Mesenchymal stem cell (in vitro differentiated cells and primary cell): ENCODE data around the gene CDKN2B-AS1.

ENCODE experiments used
- DNase-seq: peaks from one replicate; pipeline ENCODE4 v3.0.0-alpha.2; 2013
- H2AFZ ChIP-seq: one replicate; pipeline ENCODE4 v1.6.1; 2013; ENCODE audit warnings: low read depth, mild to moderate bottlenecking, control low read depth, inconsistent platforms, low read length, moderate library complexity
- H2AK5ac ChIP-seq: 2 replicates; pipeline ENCODE4 v1.6.1; 2013; ENCODE audit warnings: low read length, moderate library complexity, mild to moderate bottlenecking, inconsistent platforms; ENCODE audit not compliant: severe bottlenecking
- H2BK120ac ChIP-seq: one replicate; pipeline ENCODE4 v1.6.1; 2013; ENCODE audit warnings: low read depth, mild to moderate bottlenecking, inconsistent platforms, low read length, moderate library complexity
- H2BK12ac ChIP-seq, 2 experiments: one replicate each; pipeline ENCODE4 v1.6.1; 2013; ENCODE audit warnings: inconsistent platforms in 2 of 2, low read length in 2 of 2, mild to moderate bottlenecking in 2 of 2, moderate library complexity in 2 of 2, control low read depth in 1 of 2
- H2BK15ac ChIP-seq: one replicate; pipeline ENCODE4 v1.6.1; 2013; ENCODE audit warnings: mild to moderate bottlenecking, low read depth, inconsistent platforms; ENCODE audit not compliant: poor library complexity, severe bottlenecking
- H2BK5ac ChIP-seq: 2 replicates; pipeline ENCODE4 v1.6.1; 2013; ENCODE audit warnings: low read depth, mild to moderate bottlenecking, low read length, control low read depth, inconsistent platforms; ENCODE audit not compliant: poor library complexity, severe bottlenecking
- H3K14ac ChIP-seq, 2 experiments: one replicate each; pipeline ENCODE4 v1.6.1; 2013; ENCODE audit warnings: inconsistent platforms in 2 of 2, low read length in 2 of 2, control low read depth in 1 of 2, mild to moderate bottlenecking in 1 of 2, moderate library complexity in 1 of 2
- H3K18ac ChIP-seq, 2 experiments: one replicate each; pipeline ENCODE4 v1.6.1; 2013; ENCODE audit warnings: inconsistent platforms in 2 of 2, low read length in 2 of 2, control low read depth in 1 of 2, low read depth in 1 of 2, mild to moderate bottlenecking in 1 of 2
- H3K23ac ChIP-seq, 2 experiments: one replicate each; pipeline ENCODE4 v1.6.1; 2013; ENCODE audit warnings: inconsistent platforms in 2 of 2, low read length in 2 of 2, mild to moderate bottlenecking in 2 of 2, moderate library complexity in 2 of 2, control low read depth in 1 of 2
- H3K27ac ChIP-seq: 2 replicates; pipeline ENCODE4 v1.5.1; 2013; ENCODE audit warnings: mild to moderate bottlenecking, moderate library complexity, low read length, control low read depth, inconsistent platforms; ENCODE audit not compliant: poor library complexity, severe bottlenecking
- H3K27me3 ChIP-seq, 2 experiments: 2 replicates each; pipeline versions ENCODE4 v1.6.1 to v1.7.0; 2013; ENCODE audit warnings: low read length in 2 of 2, mild to moderate bottlenecking in 2 of 2, moderate library complexity in 2 of 2, control low read depth in 1 of 2, inconsistent platforms in 1 of 2; ENCODE audit not compliant: control insufficient read depth in 1 of 2, insufficient read depth in 1 of 2
- H3K36me3 ChIP-seq, 2 experiments: 2 replicates each; pipeline versions ENCODE4 v1.6.1 to v1.7.0; 2013; ENCODE audit warnings: low read length in 2 of 2, control low read depth in 1 of 2, inconsistent platforms in 1 of 2, low read depth in 1 of 2, mild to moderate bottlenecking in 1 of 2; ENCODE audit not compliant: insufficient read depth in 2 of 2, control insufficient read depth in 1 of 2
- H3K4ac ChIP-seq, 2 experiments: one replicate each; pipeline ENCODE4 v1.6.1; 2013; ENCODE audit warnings: inconsistent platforms in 2 of 2, low read length in 2 of 2, mild to moderate bottlenecking in 2 of 2, moderate library complexity in 2 of 2, control low read depth in 1 of 2, low read depth in 1 of 2
- H3K4me1 ChIP-seq: 2 replicates; pipeline ENCODE4 v1.6.1; 2013; ENCODE audit warnings: low read depth, low read length, control low read depth; ENCODE audit not compliant: control insufficient read depth, insufficient read depth
- H3K4me2 ChIP-seq: 2 replicates; pipeline ENCODE4 v1.6.1; 2013; ENCODE audit warnings: low read length, mild to moderate bottlenecking, inconsistent platforms; ENCODE audit not compliant: poor library complexity, severe bottlenecking
- H3K4me3 ChIP-seq, 2 experiments: 2 replicates each; pipeline versions ENCODE4 v1.5.1 to v1.7.0; 2013; ENCODE audit warnings: low read length in 2 of 2, mild to moderate bottlenecking in 2 of 2, control low read depth in 1 of 2, low read depth in 1 of 2; ENCODE audit not compliant: insufficient read depth in 1 of 2
- H3K79me1 ChIP-seq: replicated peaks from 2 replicates; pipeline ENCODE4 v1.6.1; 2013; ENCODE audit warnings: mild to moderate bottlenecking, control low read depth, low read length, inconsistent platforms; ENCODE audit not compliant: poor library complexity, severe bottlenecking
- H3K9ac ChIP-seq: 2 replicates; pipeline ENCODE4 v1.7.0; 2013; ENCODE audit warnings: mild to moderate bottlenecking, low read length, moderate library complexity
- H3K9me3 ChIP-seq: 2 replicates; pipeline ENCODE4 v1.7.0; 2013; ENCODE audit warnings: mild to moderate bottlenecking, low read length; ENCODE audit not compliant: control insufficient read depth
- H4K8ac ChIP-seq: one replicate; pipeline ENCODE4 v1.6.1; 2013; ENCODE audit warnings: inconsistent platforms, mild to moderate bottlenecking, low read length, moderate library complexity
- H4K91ac ChIP-seq: one replicate; pipeline ENCODE4 v1.6.1; 2013; ENCODE audit warnings: mild to moderate bottlenecking, low read length, inconsistent platforms
- WGBS: methylation state at CpG from one replicate; pipeline ENCODE4 v1.1.7; 2013; ENCODE audit warnings: mixed read lengths; 5-methylcytosine and 5-hydroxymethylcytosine counted together

The CDKN2B-AS1 gene

GRCh38 chr9:22073349-22073748, 78.8 kb downstream of the CDKN2B-AS1 start:
- H3K79me1 ChIP-seq: no peaks in the 10 kb centered on the region
- no peak overlapping the region for H3K9ac ChIP-seq
- no peak for DNase-seq
- WGBS: no CpG with 5 or more reads among the region's 1 CpG
- H3K18ac ChIP-seq: no peak overlapping the region
- no peak overlapping the region for H3K4ac ChIP-seq
- no peak overlapping the region for H2AFZ ChIP-seq
- H4K91ac ChIP-seq: no peak overlapping the region
- H2BK15ac ChIP-seq: no peak overlapping the region
- H3K9me3 ChIP-seq: no peaks in the 10 kb centered on the region
- no peak overlapping the region for H2BK12ac ChIP-seq
- H3K14ac ChIP-seq: no peak overlapping the region
- H2AK5ac ChIP-seq: no peak overlapping the region
- no peaks in the 10 kb centered on the region for H3K27me3 ChIP-seq
- H3K4me1 ChIP-seq: no peaks in the 10 kb centered on the region
- H3K36me3 ChIP-seq: no peaks in the 10 kb centered on the region
- H3K4me2 ChIP-seq: no peak overlapping the region
- no peak overlapping the region for H2BK5ac ChIP-seq
- H2BK120ac ChIP-seq: no peak overlapping the region
- H3K4me3 ChIP-seq: no peak overlapping the region
- H4K8ac ChIP-seq: no peak overlapping the region
- no peak overlapping the region for H3K27ac ChIP-seq
- H3K23ac ChIP-seq: no peak overlapping the region

GRCh38 chr9:22078081-22078480, 83.5 kb downstream of the CDKN2B-AS1 start:
- Histone ChIP-seq H3K27ac (no peak overlapping the region), H3K36me3 (no peaks in the 10 kb centered on the region), H4K8ac (no peak overlapping the region), H2BK5ac (no peak overlapping the region), H3K9me3 (no peaks in the 10 kb centered on the region), H3K18ac (no peak overlapping the region), H3K23ac (no peak overlapping the region), H2AFZ (no peak overlapping the region), H4K91ac (no peak overlapping the region), H3K4me2 (no peak overlapping the region), H2BK12ac (no peak overlapping the region), H2AK5ac (no peak overlapping the region), H3K14ac (no peak overlapping the region), H2BK15ac (no peak overlapping the region), H3K4me1 (peaks cover 3% of the 10 kb centered on the region), H2BK120ac (no peak overlapping the region), H3K79me1 (no peaks in the 10 kb centered on the region), H3K27me3 (no peaks in the 10 kb centered on the region), H3K9ac (no peak overlapping the region), H3K4ac (no peak overlapping the region), H3K4me3 (no peak overlapping the region)
- WGBS: 97% methylated on average over 2 of the region's 3 CpGs
- no peak for DNase-seq

- peak overlapping the region in 1 of 2 experiments; percentile 38 for H3K4me3 ChIP-seq
- no peaks in the 10 kb centered on the region for H3K27me3 ChIP-seq
- peak overlapping the region; percentile 22 for H2AK5ac ChIP-seq
- H3K9me3 ChIP-seq: no peaks in the 10 kb centered on the region
- peak overlapping the region; percentile 66 for H3K9ac ChIP-seq
- peak overlapping the region; percentile 37 for H2BK120ac ChIP-seq
- no peak overlapping the region for H3K14ac ChIP-seq
- no peak overlapping the region for H2BK15ac ChIP-seq
- H3K36me3 ChIP-seq: no peaks in the 10 kb centered on the region
- H3K23ac ChIP-seq: no peak overlapping the region
- H3K4me2 ChIP-seq: no peak overlapping the region
- no peak overlapping the region for H4K91ac ChIP-seq
- peaks cover 3% of the 10 kb centered on the region for H3K4me1 ChIP-seq
- 84% methylated on average over 4 of the region's 4 CpGs for WGBS
- H3K79me1 ChIP-seq: no peaks in the 10 kb centered on the region
- H4K8ac ChIP-seq: no peak overlapping the region
- H3K27ac ChIP-seq: peak overlapping the region; percentile 14
- no peak overlapping the region for H2BK5ac ChIP-seq
- DNase-seq: peak; percentile 68
- peak overlapping the region in 1 of 2 experiments; percentile 28 for H3K18ac ChIP-seq
- peak overlapping the region in 1 of 2 experiments; percentile 50 for H2BK12ac ChIP-seq
- H3K4ac ChIP-seq: no peak overlapping the region
- no peak overlapping the region for H2AFZ ChIP-seq
Observed at GRCh38 chr9:22079873-22080341, 85.3 kb downstream of the CDKN2B-AS1 start.

GRCh38 chr9:22084336-22085035, 89.9 kb downstream of the CDKN2B-AS1 start:
- Histone ChIP-seq H3K4me3 (no peak overlapping the region), H3K79me1 (no peaks in the 10 kb centered on the region), H3K4me1 (peaks cover 5% of the 10 kb centered on the region), H3K27me3 (no peaks in the 10 kb centered on the region), H2AK5ac (no peak overlapping the region), H3K9ac (peak overlapping the region; percentile 35), H3K36me3 (no peaks in the 10 kb centered on the region), H3K9me3 (no peaks in the 10 kb centered on the region), H2BK12ac (no peak overlapping the region), H3K23ac (no peak overlapping the region), H2BK15ac (peak overlapping the region; percentile 83), H3K27ac (peak overlapping the region; percentile 93), H2AFZ (no peak overlapping the region), H3K4me2 (peak overlapping the region; percentile 46), H4K8ac (no peak overlapping the region), H2BK120ac (peak overlapping the region; percentile 29), H3K18ac (peak overlapping the region in 1 of 2 experiments; percentile 52), H3K4ac (no peak overlapping the region), H3K14ac (no peak overlapping the region), H2BK5ac (peak overlapping the region; percentile 81), H4K91ac (peak overlapping the region; percentile 37)
- no CpG with 5 or more reads among the region's 2 CpGs for WGBS
- DNase-seq: peak; percentile 90
